HS-27A (cell line): ENCODE measurements around the gene MRPL23.

Experiments used
- DNase-seq: peaks from one replicate; pipeline ENCODE4 v3.0.0-alpha.2; 2012; ENCODE audit warnings: low read depth, missing footprints

The MRPL23 gene

GRCh38 chr11:1953489-1954266 is 6.5 kb downstream of the MRPL23 start:
- no peak for DNase-seq

- no peak for DNase-seq
These were observed 11.2 kb downstream of the MRPL23 start for GRCh38 chr11:1958367-1958766.

- no peak for DNase-seq
These were observed 12.7 kb downstream of the MRPL23 start for GRCh38 chr11:1959786-1960185.

- DNase-seq = no peak
These were observed 16.7 kb downstream of the MRPL23 start for GRCh38 chr11:1963864-1964263.

GRCh38 chr11:1964348-1964747 is 17.2 kb downstream of the MRPL23 start:
- DNase-seq = no peak

- DNase-seq = no peak
These were observed 17.8 kb downstream of the MRPL23 start for GRCh38 chr11:1964955-1965354.

GRCh38 chr11:1966531-1966930 is 19.4 kb downstream of the MRPL23 start:
- no peak for DNase-seq

GRCh38 chr11:1967641-1968225 is 20.6 kb downstream of the MRPL23 start:
- no peak for DNase-seq

GRCh38 chr11:1968454-1969002 is 21.4 kb downstream of the MRPL23 start:
- DNase-seq = no peak

- no peak for DNase-seq
These were observed 21.9 kb downstream of the MRPL23 start for GRCh38 chr11:1969035-1969434.

- DNase-seq = no peak
These were observed 22.6 kb downstream of the MRPL23 start for GRCh38 chr11:1969776-1970175.

GRCh38 chr11:1970956-1971355 is 23.8 kb downstream of the MRPL23 start:
- no peak for DNase-seq

- no peak for DNase-seq
These were observed 28.1 kb downstream of the MRPL23 start for GRCh38 chr11:1975185-1975584.

GRCh38 chr11:1978720-1979473 is 31.8 kb downstream of the MRPL23 start:
- DNase-seq = no peak

GRCh38 chr11:1979607-1980006 is 32.5 kb downstream of the MRPL23 start:
- no peak for DNase-seq

GRCh38 chr11:1982873-1983600 is 35.9 kb downstream of the MRPL23 start:
- DNase-seq = no peak

- DNase-seq = no peak
These were observed 36.4 kb downstream of the MRPL23 start for GRCh38 chr11:1983601-1983961.

- DNase-seq = no peak
These were observed 39.9 kb downstream of the MRPL23 start for GRCh38 chr11:1987024-1987423.

- DNase-seq = no peak
These were observed 41.0 kb downstream of the MRPL23 start for GRCh38 chr11:1988174-1988573.

- DNase-seq = no peak
These were observed 41.7 kb downstream of the MRPL23 start for GRCh38 chr11:1988667-1989317.

GRCh38 chr11:1989953-1990352 is 42.8 kb downstream of the MRPL23 start:
- no peak for DNase-seq
